HEK293 (cell line): ENCODE measurements around the gene ZDHHC13.

Experiments used
- REST ChIP-seq: fragments of 450-650 bp; formaldehyde crosslinking; IDR thresholded peaks from 2 replicates; pipeline ENCODE4 v1.5.1; 2016; ENCODE audit warnings: missing biosample characterization, missing genetic modification characterization
- SALL2 ChIP-seq: fragments of 450-650 bp; formaldehyde crosslinking; IDR thresholded peaks from 2 replicates; pipeline ENCODE4 v1.5.0; 2017; ENCODE audit warnings: missing biosample characterization, mild to moderate bottlenecking, missing genetic modification characterization, borderline replicate concordance
- SP3 ChIP-seq: fragments of 450-650 bp; formaldehyde crosslinking; IDR thresholded peaks from 2 replicates; pipeline ENCODE4 v1.5.1; 2016; ENCODE audit warnings: missing biosample characterization, missing genetic modification characterization
- ZBTB1 ChIP-seq: fragments of 450-650 bp; formaldehyde crosslinking; IDR thresholded peaks from 2 replicates; pipeline ENCODE4 v1.5.1; 2016; ENCODE audit warnings: missing biosample characterization, missing genetic modification characterization
- ZBTB44 ChIP-seq: fragments of 450-650 bp; IDR thresholded peaks from 2 replicates; pipeline ENCODE4 v1.5.1; 2018; ENCODE audit warnings: missing biosample characterization, mild to moderate bottlenecking, missing genetic modification characterization
- ZBTB8A ChIP-seq: fragments of 450-650 bp; formaldehyde crosslinking; IDR thresholded peaks from 2 replicates; pipeline ENCODE4 v1.5.1; 2016; ENCODE audit warnings: missing biosample characterization, missing genetic modification characterization
- ZFP41 ChIP-seq: fragments of 450-650 bp; formaldehyde crosslinking; IDR thresholded peaks from 2 replicates; pipeline ENCODE4 v1.5.1; 2016; ENCODE audit warnings: missing biosample characterization, missing genetic modification characterization, borderline replicate concordance
- ZFP69B ChIP-seq: fragments of 450-650 bp; formaldehyde crosslinking; IDR thresholded peaks from 2 replicates; pipeline ENCODE4 v1.5.1; 2016; ENCODE audit warnings: missing biosample characterization, missing genetic modification characterization
- ZNF140 ChIP-seq: fragments of 450-650 bp; formaldehyde crosslinking; IDR thresholded peaks from 2 replicates; pipeline ENCODE4 v1.5.1; 2016; ENCODE audit warnings: missing biosample characterization, missing genetic modification characterization
- ZNF184 ChIP-seq: fragments of 450-650 bp; IDR thresholded peaks from 2 replicates; pipeline ENCODE4 v1.5.1; 2018; ENCODE audit warnings: missing biosample characterization, mild to moderate bottlenecking, missing genetic modification characterization
- ZNF2 ChIP-seq: fragments of 450-650 bp; formaldehyde crosslinking; IDR thresholded peaks from 2 replicates; pipeline ENCODE4 v1.5.1; 2016; ENCODE audit warnings: missing biosample characterization, missing genetic modification characterization
- ZNF202 ChIP-seq: fragments of 450-650 bp; formaldehyde crosslinking; IDR thresholded peaks from 2 replicates; pipeline ENCODE4 v1.5.1; 2016; ENCODE audit warnings: missing biosample characterization, missing genetic modification characterization, borderline replicate concordance
- ZNF341 ChIP-seq: fragments of 450-650 bp; formaldehyde crosslinking; IDR thresholded peaks from 2 replicates; pipeline ENCODE4; 2016; ENCODE audit warnings: low read depth, missing biosample characterization, missing genetic modification characterization
- ZNF37A ChIP-seq: fragments of 450-650 bp; IDR thresholded peaks from 2 replicates; pipeline ENCODE4 v1.5.1; 2018; ENCODE audit warnings: missing biosample characterization, missing genetic modification characterization
- ZNF391 ChIP-seq: fragments of 450-650 bp; formaldehyde crosslinking; IDR thresholded peaks from 2 replicates; pipeline ENCODE4 v1.5.1; 2016; ENCODE audit warnings: low read depth, missing biosample characterization, missing genetic modification characterization, borderline replicate concordance
- ZNF394 ChIP-seq: fragments of 450-650 bp; formaldehyde crosslinking; IDR thresholded peaks from 2 replicates; pipeline ENCODE4 v1.5.1; 2016; ENCODE audit warnings: missing biosample characterization, missing genetic modification characterization, mild to moderate bottlenecking, moderate library complexity, borderline replicate concordance
- ZNF404 ChIP-seq: fragments of 450-650 bp; formaldehyde crosslinking; IDR thresholded peaks from 2 replicates; pipeline ENCODE4 v1.5.1; 2017; ENCODE audit warnings: missing biosample characterization, missing genetic modification characterization
- ZNF48 ChIP-seq: fragments of 450-650 bp; formaldehyde crosslinking; IDR thresholded peaks from 2 replicates; pipeline ENCODE4 v1.5.1; 2016; ENCODE audit warnings: missing biosample characterization, missing genetic modification characterization
- ZNF501 ChIP-seq: fragments of 450-650 bp; formaldehyde crosslinking; IDR thresholded peaks from 2 replicates; pipeline ENCODE4 v1.5.1; 2016; ENCODE audit warnings: missing biosample characterization, missing genetic modification characterization
- ZNF544 ChIP-seq: fragments of 450-650 bp; formaldehyde crosslinking; IDR thresholded peaks from 2 replicates; pipeline ENCODE4 v1.5.0; 2017; ENCODE audit warnings: missing biosample characterization, missing genetic modification characterization
- ZNF560 ChIP-seq: fragments of 450-650 bp; formaldehyde crosslinking; IDR thresholded peaks from 2 replicates; pipeline ENCODE4 v1.5.1; 2017; ENCODE audit warnings: missing biosample characterization, missing genetic modification characterization, borderline replicate concordance
- ZNF571 ChIP-seq: fragments of 450-650 bp; formaldehyde crosslinking; IDR thresholded peaks from 2 replicates; pipeline ENCODE4 v1.5.0; 2017; ENCODE audit warnings: missing biosample characterization, missing genetic modification characterization
- ZNF701 ChIP-seq: fragments of 450-650 bp; formaldehyde crosslinking; IDR thresholded peaks from 2 replicates; pipeline ENCODE4 v1.5.1; 2016; ENCODE audit warnings: missing biosample characterization, missing genetic modification characterization
- ZSCAN5A ChIP-seq: fragments of 450-650 bp; formaldehyde crosslinking; IDR thresholded peaks from 2 replicates; pipeline ENCODE4 v1.5.1; 2016; ENCODE audit warnings: missing biosample characterization, missing genetic modification characterization
- TF ChIP-seq, protein P1 (sequence below): sonication (generic); formaldehyde crosslinking; IDR thresholded peaks from 2 replicates; pipeline ENCODE4 v1.8.1; 2022; ENCODE audit warnings: mild to moderate bottlenecking, moderate library complexity, missing genetic modification reagents
- TF ChIP-seq, protein P2 (sequence below): fragments of 450-650 bp; formaldehyde crosslinking; IDR thresholded peaks from 2 replicates; pipeline ENCODE4 v1.5.1; 2016; ENCODE audit warnings: missing biosample characterization, missing genetic modification characterization
- TF ChIP-seq, protein P3 (sequence below): fragments of 450-650 bp; formaldehyde crosslinking; IDR thresholded peaks from 2 replicates; pipeline ENCODE4 v1.5.1; 2016; ENCODE audit warnings: missing biosample characterization, missing genetic modification characterization
- TF ChIP-seq, protein P4 (sequence below): fragments of 450-650 bp; formaldehyde crosslinking; IDR thresholded peaks from 2 replicates; pipeline ENCODE4 v1.5.1; 2016; ENCODE audit warnings: missing biosample characterization, missing genetic modification characterization, borderline replicate concordance

Gene ZDHHC13

DNA sequence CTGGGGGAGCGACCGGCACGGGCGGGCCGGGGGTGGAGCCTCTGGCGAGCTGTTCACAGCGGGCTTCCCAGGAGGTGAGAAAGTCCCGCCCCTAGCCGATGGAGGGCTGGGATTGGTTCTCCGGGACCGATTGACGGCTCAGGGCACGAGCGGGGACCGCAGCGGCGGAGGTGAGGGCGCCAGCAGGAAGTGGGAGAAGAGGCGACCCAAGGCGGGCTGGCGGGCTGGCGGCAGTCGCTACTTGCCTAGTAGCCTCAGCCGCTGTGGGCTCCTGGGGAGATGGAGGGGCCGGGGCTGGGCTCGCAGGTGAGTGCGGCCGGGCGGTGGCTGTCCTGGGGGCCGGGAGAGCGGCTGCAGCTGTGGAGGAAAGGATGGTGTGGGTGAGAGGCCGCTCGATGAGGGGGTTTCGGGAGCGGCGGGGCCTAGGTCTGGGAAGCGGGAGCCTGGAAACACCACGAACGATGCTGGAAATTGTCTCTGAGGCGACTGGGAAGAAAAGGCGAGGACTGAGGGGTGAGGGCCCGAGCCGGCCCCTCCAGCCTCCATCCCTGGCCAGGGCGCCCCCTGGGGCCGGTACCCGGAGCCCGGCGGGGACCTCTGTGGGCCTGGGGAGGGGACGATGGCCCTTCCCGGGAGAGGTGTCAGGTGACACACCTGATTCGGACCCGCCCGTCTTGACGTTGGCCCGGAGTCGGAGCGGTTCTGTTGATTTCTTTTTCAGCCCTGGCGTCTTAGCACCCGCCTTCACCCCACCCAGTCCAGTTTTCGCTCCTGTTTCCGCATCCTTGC is at the start of gene ZDHHC13 (continued):
- no peak for TF ChIP-seq SALL2 (tag by site-specific recombination)
- no peak for TF ChIP-seq ZNF701 (tag by site-specific recombination)
- peak; percentile 8; the same call in 1 of the 2 replicates for TF ChIP-seq ZNF202 (tag by site-specific recombination)
- peak; percentile 76; the same call in 1 of the 2 replicates for TF ChIP-seq ZNF501 (tag by site-specific recombination)
- no peak for TF ChIP-seq ZSCAN5A
- TF ChIP-seq ZFP41 (tag by site-specific recombination): no peak
- TF ChIP-seq REST (tag by site-specific recombination): no peak
- TF ChIP-seq ZBTB1: no peak
- TF ChIP-seq ZNF341 (tag by site-specific recombination): peak; percentile 63
- TF ChIP-seq ZNF391 (tag by site-specific recombination): peak; percentile 64; the same call in 1 of the 2 replicates
- TF ChIP-seq, protein P1, sequence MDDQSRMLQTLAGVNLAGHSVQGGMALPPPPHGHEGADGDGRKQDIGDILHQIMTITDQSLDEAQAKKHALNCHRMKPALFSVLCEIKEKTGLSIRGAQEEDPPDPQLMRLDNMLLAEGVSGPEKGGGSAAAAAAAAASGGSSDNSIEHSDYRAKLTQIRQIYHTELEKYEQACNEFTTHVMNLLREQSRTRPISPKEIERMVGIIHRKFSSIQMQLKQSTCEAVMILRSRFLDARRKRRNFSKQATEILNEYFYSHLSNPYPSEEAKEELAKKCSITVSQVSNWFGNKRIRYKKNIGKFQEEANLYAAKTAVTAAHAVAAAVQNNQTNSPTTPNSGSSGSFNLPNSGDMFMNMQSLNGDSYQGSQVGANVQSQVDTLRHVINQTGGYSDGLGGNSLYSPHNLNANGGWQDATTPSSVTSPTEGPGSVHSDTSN (CRISPR knock-in tag): peak; percentile 94
- TF ChIP-seq ZFP69B: no peak
- TF ChIP-seq ZBTB44 (tag by site-specific recombination): no peak
- TF ChIP-seq ZBTB8A (tag by site-specific recombination): peak; percentile 80
- no peak for TF ChIP-seq ZNF184
- TF ChIP-seq ZNF544 (tag by site-specific recombination): no peak
- TF ChIP-seq, protein P2, sequence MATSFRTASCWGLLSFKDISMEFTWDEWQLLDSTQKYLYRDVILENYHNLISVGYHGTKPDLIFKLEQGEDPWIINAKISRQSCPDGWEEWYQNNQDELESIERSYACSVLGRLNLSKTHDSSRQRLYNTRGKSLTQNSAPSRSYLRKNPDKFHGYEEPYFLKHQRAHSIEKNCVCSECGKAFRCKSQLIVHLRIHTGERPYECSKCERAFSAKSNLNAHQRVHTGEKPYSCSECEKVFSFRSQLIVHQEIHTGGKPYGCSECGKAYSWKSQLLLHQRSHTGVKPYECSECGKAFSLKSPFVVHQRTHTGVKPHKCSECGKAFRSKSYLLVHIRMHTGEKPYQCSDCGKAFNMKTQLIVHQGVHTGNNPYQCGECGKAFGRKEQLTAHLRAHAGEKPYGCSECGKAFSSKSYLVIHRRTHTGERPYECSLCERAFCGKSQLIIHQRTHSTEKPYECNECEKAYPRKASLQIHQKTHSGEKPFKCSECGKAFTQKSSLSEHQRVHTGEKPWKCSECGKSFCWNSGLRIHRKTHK: no peak
- TF ChIP-seq ZNF571: no peak
- TF ChIP-seq, protein P3, sequence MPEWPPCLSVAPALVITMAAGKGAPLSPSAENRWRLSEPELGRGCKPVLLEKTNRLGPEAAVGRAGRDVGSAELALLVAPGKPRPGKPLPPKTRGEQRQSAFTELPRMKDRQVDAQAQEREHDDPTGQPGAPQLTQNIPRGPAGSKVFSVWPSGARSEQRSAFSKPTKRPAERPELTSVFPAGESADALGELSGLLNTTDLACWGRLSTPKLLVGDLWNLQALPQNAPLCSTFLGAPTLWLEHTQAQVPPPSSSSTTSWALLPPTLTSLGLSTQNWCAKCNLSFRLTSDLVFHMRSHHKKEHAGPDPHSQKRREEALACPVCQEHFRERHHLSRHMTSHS (tag by site-specific recombination): no peak
- TF ChIP-seq ZNF394: peak; percentile 47; the same call in 1 of the 2 replicates
- TF ChIP-seq ZNF140: no peak
- no peak for TF ChIP-seq ZNF48 (tag by site-specific recombination)
- no peak for TF ChIP-seq ZNF560
- TF ChIP-seq, protein P4, sequence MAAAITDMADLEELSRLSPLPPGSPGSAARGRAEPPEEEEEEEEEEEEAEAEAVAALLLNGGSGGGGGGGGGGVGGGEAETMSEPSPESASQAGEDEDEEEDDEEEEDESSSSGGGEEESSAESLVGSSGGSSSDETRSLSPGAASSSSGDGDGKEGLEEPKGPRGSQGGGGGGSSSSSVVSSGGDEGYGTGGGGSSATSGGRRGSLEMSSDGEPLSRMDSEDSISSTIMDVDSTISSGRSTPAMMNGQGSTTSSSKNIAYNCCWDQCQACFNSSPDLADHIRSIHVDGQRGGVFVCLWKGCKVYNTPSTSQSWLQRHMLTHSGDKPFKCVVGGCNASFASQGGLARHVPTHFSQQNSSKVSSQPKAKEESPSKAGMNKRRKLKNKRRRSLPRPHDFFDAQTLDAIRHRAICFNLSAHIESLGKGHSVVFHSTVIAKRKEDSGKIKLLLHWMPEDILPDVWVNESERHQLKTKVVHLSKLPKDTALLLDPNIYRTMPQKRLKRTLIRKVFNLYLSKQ (tag by site-specific recombination): no peak
- 0 out of 2 replicates have a peak, but pooled peaks have one; percentile 38 for TF ChIP-seq ZNF2 (tag by site-specific recombination)
- TF ChIP-seq ZNF404 (tag by site-specific recombination): no peak
- no peak for TF ChIP-seq ZNF37A (tag by site-specific recombination)
- peak; percentile 60 for TF ChIP-seq SP3
